Testis (tissue), 5 donors: ENCODE measurements around the gene MYL6. TPM values are rescaled to one million over a fixed set of nuclear protein-coding genes. Genes with fewer than 3 reads are reported as not detected.

Experiments used
- DNase-seq: peaks from one replicate; pipeline ENCODE4 v3.0.0-alpha.2; 2019
- H3K27ac ChIP-seq, 2 donors: fragments of 200-600 bp; sonication (generic); one replicate each; pipeline ENCODE4 v1.5.1; 2019
- H3K27me3 ChIP-seq: fragments of 200-600 bp; sonication (generic); one replicate; pipeline ENCODE4 v1.5.1; 2019
- H3K36me3 ChIP-seq: fragments of 200-600 bp; sonication (generic); one replicate; pipeline ENCODE4 v1.5.1; 2017; ENCODE audit warnings: low read depth; ENCODE audit errors: missing control alignments
- H3K4me1 ChIP-seq: fragments of 200-600 bp; sonication (generic); one replicate; pipeline ENCODE4 v1.5.1; 2019
- H3K4me3 ChIP-seq, 2 donors: fragments of 200-600 bp; sonication (generic); one replicate each; pipeline ENCODE4 v1.5.1; 2017 to 2019
- H3K9me3 ChIP-seq: fragments of 200-600 bp; sonication (generic); one replicate; pipeline ENCODE4 v1.5.1; 2017
- CTCF ChIP-seq, 3 experiments: fragments of 450-650 bp in 2 of 3; fragments of 200-600 bp in 1 of 3; sonication (generic) in 1 of 3; IDR thresholded peaks; one replicate each; pipeline ENCODE4 v1.5.1; 2016 to 2019; ENCODE audit warnings: antibody characterized with exemption in 3 of 3, mild to moderate bottlenecking in 2 of 3, moderate library complexity in 1 of 3
- POLR2A ChIP-seq: fragments of 450-650 bp; IDR thresholded peaks from one replicate; pipeline ENCODE4 v1.6.1; 2017; ENCODE audit warnings: antibody characterized with exemption, mild to moderate bottlenecking, moderate library complexity
- WGBS, 2 donors: methylation state at CpG; one replicate each; pipeline ENCODE4 v1.1.5; 2018; 5-methylcytosine and 5-hydroxymethylcytosine counted together
- intact Hi-C: fragments of 100-400 bp; cut with DNase I; formaldehyde crosslinking; loops from one replicate; pipeline ENCODE4 v1.15.1; 2023; ENCODE audit warnings: low total_unique reads
- long read RNA-seq, 2 donors: transcript quantifications; one replicate each; lab custom pipeline, GENCODE V29; 2026
- polyA plus RNA-seq: library from polyadenylated mRNA; stranded (reverse); fragments of 350-450 nt; fragmentation: Illumina TruSeq; extraction: RNeasy Lipid Tissue Mini Kit (QIAGEN cat#74804); gene quantifications from one replicate; pipeline ENCODE4 v1.2.3, GENCODE V29; 2014; ENCODE audit warnings: low read depth, low replicate concordance; ENCODE audit not compliant: insufficient read depth
- total RNA-seq, 2 donors: library from RNA; depleted of rRNA; stranded (reverse); fragments of >200 nt; gene quantifications; one replicate each; pipeline ENCODE4 v1.2.3, GENCODE V29; 2016

Gene MYL6
- total RNA-seq (1,000 to 10,000 TPM in 1 of 2 donors, 100 to 1,000 TPM in 1; 939 to 1,373 TPM), polyA plus RNA-seq (1,271 TPM)
- long read RNA-seq, donor 1, transcript MYL6-219 (5 exons, 1,438 nt), result minor isoform, 25 of 1,201 reads
- long read RNA-seq, donor 1, transcript MYL6-207 (6 exons, 655 nt), result minor isoform, 201 of 1,201 reads
- long read RNA-seq, donor 1, transcript MYL6-212 (4 exons, 582 nt), result minor isoform, 57 of 1,201 reads
- long read RNA-seq, donor 1, transcript MYL6-218 (7 exons, 901 nt), result major isoform, 490 of 1,201 reads
- long read RNA-seq, donor 1, partial matches to known transcripts, result 342 of 1,201 reads
- long read RNA-seq, donor 1, other reads (novel, unspliced or antisense), result 70 of 1,201 reads
- long read RNA-seq, donor 2, transcript MYL6-219 (5 exons, 1,438 nt), result minor isoform, 11 of 649 reads
- long read RNA-seq, donor 2, transcript MYL6-207 (6 exons, 655 nt), result minor isoform, 106 of 649 reads
- long read RNA-seq, donor 2, transcript MYL6-212 (4 exons, 582 nt), result minor isoform, 27 of 649 reads
- long read RNA-seq, donor 2, transcript MYL6-218 (7 exons, 901 nt), result major isoform, 234 of 649 reads
- long read RNA-seq, donor 2, partial matches to known transcripts, result 236 of 649 reads
- long read RNA-seq, donor 2, other reads (novel, unspliced or antisense), result 24 of 649 reads

- Histone ChIP-seq H3K27me3 (no peaks in the 10 kb centered on the region), H3K27ac (peak within 1 kb of the TSS; percentile 98 to 99), H3K4me3 (peak within 1 kb of the TSS; percentile 76 to 85), H3K36me3 (no peaks in the 10 kb centered on the region), H3K9me3 (no peaks in the 10 kb centered on the region), H3K4me1 (peaks cover 37% of the 10 kb centered on the region)
- 0 to 1% methylated on average over 22 to 30 of the region's 30 CpGs for WGBS, 2 donors
- intact Hi-C loops, result no loop called here
- DNase-seq, result peak; percentile 100
- TF ChIP-seq CTCF (IDR thresholded peaks at IDR 0.05) (no peak), POLR2A (peak; percentile 99)
These were observed at the start of gene MYL6 for GRCh38 chr12:56158029-56158925. TSS of gene MYL6 (plus strand) at chr12:56158359. CDS start at chr12:56158402, 43 bp downstream.

GRCh38 chr12:56110571-56110970 lies 47.6 kb upstream of the MYL6 start:
- WGBS, 2 donors, result 89 to 96% methylated on average over 5 of the region's 5 CpGs
- intact Hi-C loops, result no loop called here
- no peaks in the 10 kb centered on the region for H3K36me3 ChIP-seq

DNA sequence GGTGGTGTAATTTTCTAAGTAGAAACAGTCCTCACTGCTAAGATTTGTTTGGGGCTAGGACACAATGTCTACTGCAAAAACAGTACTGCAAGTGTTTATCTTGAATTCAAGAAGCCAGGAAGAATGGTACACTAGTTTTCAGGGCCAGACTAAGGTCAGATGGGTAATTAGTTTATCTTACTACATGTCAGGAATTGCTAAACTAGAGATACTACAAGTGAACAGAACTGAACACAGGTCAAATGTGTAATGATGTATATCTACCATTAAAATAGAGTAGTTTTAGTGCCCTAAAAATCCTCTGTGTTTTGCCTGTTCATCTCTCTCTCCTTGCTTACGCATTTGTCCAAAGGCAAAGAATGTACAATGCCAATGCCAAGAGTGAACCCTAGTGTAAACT lies 44.1 kb upstream of the MYL6 start:
- no peaks in the 10 kb centered on the region for H3K36me3 ChIP-seq
- no peak for DNase-seq
- H3K9me3 ChIP-seq, result no peaks in the 10 kb centered on the region
- H3K4me3 ChIP-seq, result no peak overlapping the region
- H3K4me1 ChIP-seq, result peaks cover 5% of the 10 kb centered on the region
- no peak for TF ChIP-seq POLR2A
- no peak for TF ChIP-seq CTCF (IDR thresholded peaks at IDR 0.05)
- no peak overlapping the region for H3K27ac ChIP-seq
- intact Hi-C loops, result no loop called here
- no peaks in the 10 kb centered on the region for H3K27me3 ChIP-seq
- 86 to 93% methylated on average over 1 of the region's 1 CpG for WGBS, 2 donors

More at GRCh38 chr12:56110571-56110970, 47.6 kb upstream of the MYL6 start:
- Histone ChIP-seq H3K4me1 (peaks cover 7% of the 10 kb centered on the region), H3K9me3 (no peaks in the 10 kb centered on the region), H3K27me3 (no peaks in the 10 kb centered on the region), H3K27ac (no peak overlapping the region), H3K4me3 (no peak overlapping the region)
- no peak for TF ChIP-seq CTCF (IDR thresholded peaks at IDR 0.05)
- TF ChIP-seq POLR2A, result no peak
- DNase-seq, result no peak

DNA sequence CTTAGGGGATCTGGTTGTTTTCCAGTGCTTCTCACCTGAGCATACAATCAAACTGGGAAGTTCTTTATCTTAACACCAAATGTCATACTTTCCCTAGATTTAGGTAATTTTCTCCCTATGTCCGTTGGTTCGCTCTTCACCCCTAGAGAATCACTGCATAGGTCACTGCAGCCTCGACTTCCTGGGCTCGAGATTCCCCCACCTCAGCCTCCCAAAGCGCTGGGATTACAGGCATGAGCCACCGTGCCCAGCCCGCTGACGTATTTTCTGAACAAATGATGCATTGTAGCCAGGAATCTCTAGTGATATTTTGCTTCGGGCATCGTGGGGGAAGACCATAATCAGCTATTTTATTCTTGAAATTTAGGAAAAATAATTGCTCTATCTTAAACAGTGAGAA lies 42.8 kb upstream of the MYL6 start:
- Histone ChIP-seq H3K9me3 (no peaks in the 10 kb centered on the region), H3K4me3 (peak overlapping the region; percentile 71 to 90), H3K27ac (peak overlapping the region; percentile 89 to 91), H3K27me3 (no peaks in the 10 kb centered on the region), H3K4me1 (peaks cover 15% of the 10 kb centered on the region), H3K36me3 (no peaks in the 10 kb centered on the region)
- WGBS, 2 donors, result 31 to 41% methylated on average over 10 of the region's 10 CpGs
- intact Hi-C loops, result no loop called here
- TF ChIP-seq CTCF (IDR thresholded peaks at IDR 0.05), result no peak
- TF ChIP-seq POLR2A, result no peak
- no peak for DNase-seq
